HepG2 (cell line): ENCODE results near the gene SASS6. TPM values are rescaled to one million over a fixed set of nuclear protein-coding genes. Genes with fewer than 3 reads are reported as not detected.

Experiments used
- AKAP8 ChIP-seq: sonication (generic); formaldehyde crosslinking; IDR thresholded peaks from 2 replicates; pipeline ENCODE4 v1.5.1; 2020; ENCODE audit warnings: mild to moderate bottlenecking, missing genetic modification reagents
- CBX1 ChIP-seq: IDR thresholded peaks from one replicate; pipeline ENCODE4 v1.6.1; 2016; ENCODE audit warnings: antibody characterized with exemption, low read depth
- E2F5 ChIP-seq: sonication (generic); formaldehyde crosslinking; conservative IDR thresholded peaks from 2 replicates; pipeline ENCODE4 v1.4.0; 2020; ENCODE audit warnings: missing genetic modification reagents
- FIP1L1 ChIP-seq: fragments of 200-400 bp; formaldehyde crosslinking; IDR thresholded peaks from 2 replicates; pipeline ENCODE4 v1.6.1; 2018; ENCODE audit warnings: low read depth, mild to moderate bottlenecking, low read length, moderate library complexity, borderline replicate concordance; ENCODE audit not compliant: insufficient read depth
- GATA4 ChIP-seq: sonication (generic); IDR thresholded peaks from 2 replicates; pipeline ENCODE4 v1.6.1; 2016; ENCODE audit warnings: antibody characterized with exemption, low read depth, borderline replicate concordance
- HES4 ChIP-seq: sonication (generic); formaldehyde crosslinking; IDR thresholded peaks from 2 replicates; pipeline ENCODE4 v1.9.0; 2021; ENCODE audit warnings: mild to moderate bottlenecking, missing genetic modification reagents, borderline replicate concordance
- HOXD1 ChIP-seq: sonication (generic); formaldehyde crosslinking; IDR thresholded peaks from 2 replicates; pipeline ENCODE4 v1.5.0; 2020; ENCODE audit warnings: missing genetic modification reagents
- MIER3 ChIP-seq: IDR thresholded peaks from 2 replicates; pipeline ENCODE4 v1.6.1; 2016; ENCODE audit warnings: missing compliant biosample characterization, borderline replicate concordance
- NBN ChIP-seq: fragments of 450-650 bp; conservative IDR thresholded peaks from 2 replicates; pipeline ENCODE4 v1.6.1; 2017
- PHF5A ChIP-seq: IDR thresholded peaks from one replicate; pipeline ENCODE4 v1.6.1; 2018; ENCODE audit warnings: low read depth, missing genetic modification reagents; ENCODE audit not compliant: unreplicated experiment
- SUZ12 ChIP-seq: fragments of 150-350 bp; IDR thresholded peaks from 2 replicates; pipeline ENCODE4 v1.6.1; 2014; ENCODE audit warnings: low read depth, low read length
- XRCC5 ChIP-seq: fragments of 200-400 bp; formaldehyde crosslinking; optimal IDR thresholded peaks from 2 replicates; pipeline ENCODE3; 2017; ENCODE audit warnings: mild to moderate bottlenecking, low read length
- ZBTB7A ChIP-seq: sonication (generic); formaldehyde crosslinking; IDR thresholded peaks from 2 replicates; pipeline ENCODE4 v1.8.0; 2022; ENCODE audit warnings: mild to moderate bottlenecking, missing genetic modification reagents
- ZC3H4 ChIP-seq: sonication (generic); formaldehyde crosslinking; IDR thresholded peaks from 2 replicates; pipeline ENCODE4 v1.4.0; 2020; ENCODE audit warnings: missing genetic modification reagents, borderline replicate concordance
- ZNF143 ChIP-seq: sonication (generic); formaldehyde crosslinking; IDR thresholded peaks from 2 replicates; pipeline ENCODE4 v1.4.0; 2020; ENCODE audit warnings: missing genetic modification reagents
- ZNF253 ChIP-seq: sonication (generic); formaldehyde crosslinking; IDR thresholded peaks from 2 replicates; pipeline ENCODE4 v1.8.0; 2022; ENCODE audit warnings: mild to moderate bottlenecking, missing genetic modification reagents, borderline replicate concordance
- ZNF574 ChIP-seq: sonication (generic); formaldehyde crosslinking; IDR thresholded peaks from 2 replicates; pipeline ENCODE4 v1.4.0; 2020; ENCODE audit warnings: missing genetic modification reagents
- ZNF839 ChIP-seq: sonication (generic); formaldehyde crosslinking; IDR thresholded peaks from 2 replicates; pipeline ENCODE4 v1.4.0; 2020; ENCODE audit warnings: missing genetic modification reagents, mild to moderate bottlenecking, borderline replicate concordance
- polyA plus RNA-seq, 8 experiments: library from polyadenylated mRNA; depleted of rRNA in 3 of 8; stranded (reverse) in 7 of 8; unstranded in 1 of 8; fragments of >200 nt; fragmentation: Illumina TruSeq in 4 of 8; extraction: Trizol in 4 of 8; gene quantifications; 2 replicates each; pipeline versions ENCODE4 v1.2.1 to v1.2.3, GENCODE V29; 2011 to 2016; ENCODE audit warnings: low read depth in 4 of 8, missing spikeins in 1 of 8, mixed read lengths in 1 of 8; ENCODE audit not compliant: insufficient read depth in 1 of 8
- total RNA-seq, 5 experiments: library from RNA; depleted of rRNA; stranded (reverse); fragments of >200 nt; fragmentation: Illumina TruSeq; extraction: Trizol; gene quantifications; 2 replicates each; pipeline ENCODE4 v1.2.3, GENCODE V29; 2016; ENCODE audit warnings: low read depth in 1 of 5
- TF ChIP-seq, protein P1 (sequence below): sonication (generic); formaldehyde crosslinking; IDR thresholded peaks from 2 replicates; pipeline ENCODE4 v1.5.0; 2020; ENCODE audit warnings: mild to moderate bottlenecking, missing genetic modification reagents, moderate library complexity
- TF ChIP-seq, protein P2 (sequence below): sonication (generic); formaldehyde crosslinking; IDR thresholded peaks from 2 replicates; pipeline ENCODE4 v1.8.0; 2022; ENCODE audit warnings: mild to moderate bottlenecking, missing genetic modification reagents, moderate library complexity
- TF ChIP-seq, protein P3 (sequence below), 2 experiments: sonication (generic) in 1 of 2; formaldehyde crosslinking in 1 of 2; IDR thresholded peaks; 2 replicates each; pipeline versions ENCODE4 v1.5.1 to v1.6.1; 2011 to 2020; ENCODE audit warnings: borderline replicate concordance in 1 of 2, low read depth in 1 of 2, low read length in 1 of 2, mild to moderate bottlenecking in 1 of 2, missing genetic modification reagents in 1 of 2, moderate library complexity in 1 of 2

The SASS6 gene
- total and polyA plus RNA-seq, 2 of the 13 experiments (the other 11 are each of a cell fraction or from before 2014, with no cell fraction given) = 2.3 to 10.7 TPM

GRCh38 chr1:100130552-100131077 lies 2.1 kb downstream of the SASS6 start (continued):
- TF ChIP-seq FIP1L1 (no peak), GATA4 (no peak), XRCC5 (no peak), MIER3 (CRISPR knock-in tag) (peak; percentile 43; the same call in 1 of the 2 replicates), AKAP8 (no peak), PHF5A (CRISPR knock-in tag) (no peak), ZNF253 (CRISPR knock-in tag) (no peak), NBN (no peak), ZNF839 (no peak), CBX1 (no peak), ZNF574 (CRISPR knock-in tag) (no peak), HES4 (CRISPR knock-in tag) (no peak), SUZ12 (no peak), E2F5 (CRISPR knock-in tag) (no peak), ZC3H4 (CRISPR knock-in tag) (no peak), ZBTB7A (CRISPR knock-in tag) (no peak), HOXD1 (CRISPR knock-in tag) (0 out of 2 replicates have a peak, but pooled peaks have one; percentile 24), ZNF143 (CRISPR knock-in tag) (no peak)
- TF ChIP-seq, protein P1, sequence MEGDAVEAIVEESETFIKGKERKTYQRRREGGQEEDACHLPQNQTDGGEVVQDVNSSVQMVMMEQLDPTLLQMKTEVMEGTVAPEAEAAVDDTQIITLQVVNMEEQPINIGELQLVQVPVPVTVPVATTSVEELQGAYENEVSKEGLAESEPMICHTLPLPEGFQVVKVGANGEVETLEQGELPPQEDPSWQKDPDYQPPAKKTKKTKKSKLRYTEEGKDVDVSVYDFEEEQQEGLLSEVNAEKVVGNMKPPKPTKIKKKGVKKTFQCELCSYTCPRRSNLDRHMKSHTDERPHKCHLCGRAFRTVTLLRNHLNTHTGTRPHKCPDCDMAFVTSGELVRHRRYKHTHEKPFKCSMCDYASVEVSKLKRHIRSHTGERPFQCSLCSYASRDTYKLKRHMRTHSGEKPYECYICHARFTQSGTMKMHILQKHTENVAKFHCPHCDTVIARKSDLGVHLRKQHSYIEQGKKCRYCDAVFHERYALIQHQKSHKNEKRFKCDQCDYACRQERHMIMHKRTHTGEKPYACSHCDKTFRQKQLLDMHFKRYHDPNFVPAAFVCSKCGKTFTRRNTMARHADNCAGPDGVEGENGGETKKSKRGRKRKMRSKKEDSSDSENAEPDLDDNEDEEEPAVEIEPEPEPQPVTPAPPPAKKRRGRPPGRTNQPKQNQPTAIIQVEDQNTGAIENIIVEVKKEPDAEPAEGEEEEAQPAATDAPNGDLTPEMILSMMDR (CRISPR knock-in tag) = no peak
- TF ChIP-seq, protein P2, sequence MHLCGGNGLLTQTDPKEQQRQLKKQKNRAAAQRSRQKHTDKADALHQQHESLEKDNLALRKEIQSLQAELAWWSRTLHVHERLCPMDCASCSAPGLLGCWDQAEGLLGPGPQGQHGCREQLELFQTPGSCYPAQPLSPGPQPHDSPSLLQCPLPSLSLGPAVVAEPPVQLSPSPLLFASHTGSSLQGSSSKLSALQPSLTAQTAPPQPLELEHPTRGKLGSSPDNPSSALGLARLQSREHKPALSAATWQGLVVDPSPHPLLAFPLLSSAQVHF (CRISPR knock-in tag) = no peak
- TF ChIP-seq, protein P3, sequence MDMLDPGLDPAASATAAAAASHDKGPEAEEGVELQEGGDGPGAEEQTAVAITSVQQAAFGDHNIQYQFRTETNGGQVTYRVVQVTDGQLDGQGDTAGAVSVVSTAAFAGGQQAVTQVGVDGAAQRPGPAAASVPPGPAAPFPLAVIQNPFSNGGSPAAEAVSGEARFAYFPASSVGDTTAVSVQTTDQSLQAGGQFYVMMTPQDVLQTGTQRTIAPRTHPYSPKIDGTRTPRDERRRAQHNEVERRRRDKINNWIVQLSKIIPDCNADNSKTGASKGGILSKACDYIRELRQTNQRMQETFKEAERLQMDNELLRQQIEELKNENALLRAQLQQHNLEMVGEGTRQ (IDR thresholded peaks at IDR 0.05; ENCODE audit: low read depth, low read length) = no peak
- TF ChIP-seq, protein P3 (CRISPR knock-in tag; IDR thresholded peaks at IDR 0.05; ENCODE audit: borderline replicate concordance) = no peak
